Aorta (tissue), 5 donors: ENCODE measurements around the gene CTNND1. TPM values are rescaled to one million over a fixed set of nuclear protein-coding genes. Genes with fewer than 3 reads are reported as not detected.

Experiments
- ATAC-seq: fragments of 200-7000 bp; cut with Tn5 transposase; one replicate; pipeline ENCODE4 v1.9.1; 2022; ENCODE audit warnings: moderate library complexity; ENCODE audit not compliant: low FRiP score
- DNase-seq, 2 donors: peaks; one replicate each; pipeline ENCODE4 v3.0.0-alpha.2; 2020
- H3K27ac ChIP-seq, 2 donors: one replicate each; pipeline ENCODE4 v1.5.1; 2013; ENCODE audit warnings: low read length in 2 of 2, mild to moderate bottlenecking in 2 of 2, moderate library complexity in 2 of 2, control low read depth in 1 of 2, inconsistent platforms in 1 of 2, low read depth in 1 of 2
- H3K27me3 ChIP-seq, 2 donors: one replicate each; pipeline ENCODE4 v1.6.1; 2013; ENCODE audit warnings: control low read depth in 1 of 2, low read length in 1 of 2, mild to moderate bottlenecking in 1 of 2, moderate library complexity in 1 of 2; ENCODE audit not compliant: insufficient read depth in 2 of 2, control insufficient read depth in 1 of 2
- H3K36me3 ChIP-seq, 2 donors: one replicate each; pipeline ENCODE4 v1.6.1; 2013; ENCODE audit warnings: control low read depth in 1 of 2, low read length in 1 of 2, mild to moderate bottlenecking in 1 of 2; ENCODE audit not compliant: insufficient read depth in 2 of 2, control insufficient read depth in 1 of 2
- H3K4me1 ChIP-seq, 2 donors: one replicate each; pipeline ENCODE4 v1.6.1; 2013; ENCODE audit warnings: low read length in 2 of 2, control low read depth in 1 of 2, mild to moderate bottlenecking in 1 of 2, moderate library complexity in 1 of 2; ENCODE audit not compliant: insufficient read depth in 2 of 2, control insufficient read depth in 1 of 2
- H3K4me3 ChIP-seq, 2 donors: one replicate each; pipeline ENCODE4 v1.5.1; 2013; ENCODE audit warnings: low read length in 2 of 2, control low read depth in 1 of 2, mild to moderate bottlenecking in 1 of 2
- H3K9me3 ChIP-seq: one replicate; pipeline ENCODE4 v1.6.1; 2013; ENCODE audit warnings: mild to moderate bottlenecking, low read length; ENCODE audit not compliant: control insufficient read depth
- WGBS, 2 donors: extraction: QIAGEN DNeasy Blood & Tissue Kit; methylation state at CpG; one replicate each; pipeline ENCODE4 v1.1.7; 2013; 5-methylcytosine and 5-hydroxymethylcytosine counted together
- intact Hi-C, 2 donors: fragments of 100-400 bp; cut with DNase I; formaldehyde crosslinking; loops; one replicate each; pipeline versions ENCODE4 v1.14.2 to v1.15.0; 2022
- polyA plus RNA-seq, 2 donors: library from polyadenylated mRNA; stranded (reverse); fragments of 200-250 nt; gene quantifications; one replicate each; pipeline ENCODE4 v1.2.3, GENCODE V29; 2013
- total RNA-seq, 2 donors: library from RNA; stranded (reverse); fragmentation: NEBNext Ultra II Directional; extraction: Animal tissue kit (Norgen Biotek cat#: 25700); gene quantifications; one replicate each; pipeline ENCODE4 v1.2.1, GENCODE V29; 2021
- donor health status: healthy with polysubstance abuse.
- donor health status: Bipolar disorder and iron deficiency.
- donor health status: DM: no; HTN: no; CAD: no.
- donor health status: DM: no; HTN: no; CAD: no.
- donor health status: DM: yes; HTN: yes; CAD: no.

The CTNND1 gene
- total and polyA plus RNA-seq, 4 donors, result 31.6 to 213 (median 101) TPM

GRCh38 chr11:57781529-57781943, 19.9 kb downstream of the CTNND1 start:
- no peaks in the 10 kb centered on the region for H3K36me3 ChIP-seq
- ATAC-seq (no peak), DNase-seq (no peak)
- intact Hi-C loops, result no loop called here
- H3K4me3 ChIP-seq, result no peak overlapping the region
- H3K27me3 ChIP-seq, result no peaks in the 10 kb centered on the region
- 56 to 63% methylated on average over 3 of the region's 3 CpGs for WGBS, 2 donors
- H3K9me3 ChIP-seq, result no peaks in the 10 kb centered on the region
- H3K4me1 ChIP-seq, result peaks cover 12 to 14% of the 10 kb centered on the region in 2 donors
- H3K27ac ChIP-seq, result peak overlapping the region in 1 of 2 donors; percentile 68

- Histone ChIP-seq H3K36me3 (no peaks in the 10 kb centered on the region), H3K27me3 (no peaks in the 10 kb centered on the region), H3K27ac (no peak overlapping the region), H3K4me1 (peaks cover 1 to 5% of the 10 kb centered on the region in 2 donors), H3K9me3 (no peaks in the 10 kb centered on the region), H3K4me3 (no peak overlapping the region)
- ATAC-seq (no peak), DNase-seq (no peak)
- intact Hi-C loops, result no loop called here
- WGBS, 2 donors, result 77 to 78% methylated on average over 2 of the region's 2 CpGs
These were observed 23.5 kb downstream of the CTNND1 start for GRCh38 chr11:57785072-57785471.

DNA sequence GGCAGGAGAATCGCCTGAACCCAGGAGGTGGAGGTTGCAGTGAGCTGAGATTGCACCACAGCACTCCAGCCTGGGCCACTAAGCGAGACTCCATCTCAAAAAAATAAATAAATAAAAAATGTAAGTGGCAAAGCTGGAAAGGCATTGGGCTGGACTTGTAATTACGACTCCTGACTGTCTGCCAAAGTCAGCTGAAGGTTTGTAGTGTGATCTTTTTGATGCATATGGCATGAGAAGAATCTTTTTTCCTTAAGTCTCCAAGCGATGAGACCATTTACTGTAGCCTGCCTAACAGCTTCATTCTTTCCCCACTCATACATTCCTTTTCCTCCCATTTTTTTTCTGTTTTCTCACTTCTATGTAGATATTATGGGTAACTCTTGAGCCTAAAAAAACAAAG, 24.8 kb downstream of the CTNND1 start:
- Histone ChIP-seq H3K27ac (no peak overlapping the region), H3K4me3 (no peak overlapping the region), H3K9me3 (no peaks in the 10 kb centered on the region), H3K36me3 (no peaks in the 10 kb centered on the region), H3K4me1 (peaks cover 1 to 5% of the 10 kb centered on the region in 2 donors), H3K27me3 (no peaks in the 10 kb centered on the region)
- no peak for ATAC-seq
- intact Hi-C loops, result no loop called here
- no peak for DNase-seq
- 39 to 48% methylated on average over 4 of the region's 4 CpGs for WGBS, 2 donors

DNA sequence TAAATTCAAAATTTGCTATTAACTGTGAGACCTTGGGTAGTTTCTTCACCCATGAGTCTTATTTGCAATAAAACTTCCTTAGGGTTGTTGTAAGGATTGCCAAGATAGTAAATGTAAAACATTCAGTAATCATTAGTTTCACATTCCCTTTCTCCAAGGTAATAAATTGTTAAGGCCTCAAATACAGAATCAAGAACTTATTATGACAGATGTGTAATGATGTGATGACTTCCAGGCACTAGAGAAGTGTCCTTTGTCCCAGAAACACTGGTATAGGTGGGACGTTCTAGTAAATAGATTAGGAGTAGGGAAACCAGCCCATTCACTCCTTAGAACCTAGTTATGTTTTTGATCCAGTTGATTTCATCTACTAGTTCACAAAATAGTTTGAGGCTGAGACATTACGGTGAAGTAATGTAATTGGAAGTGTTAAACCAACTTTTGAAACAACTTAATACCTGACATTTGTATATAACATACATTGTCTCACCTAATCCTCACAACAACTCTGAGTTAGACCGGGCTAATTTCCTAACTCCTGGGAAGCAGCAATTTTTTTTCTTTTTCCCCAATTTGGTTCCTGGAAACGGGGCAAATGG, 25.5 kb downstream of the CTNND1 start:
- H3K27ac ChIP-seq, result no peak overlapping the region
- WGBS, 2 donors, result 70 to 80% methylated on average over 4 of the region's 4 CpGs
- H3K4me1 ChIP-seq, result peaks cover 1 to 5% of the 10 kb centered on the region in 2 donors

DNA sequence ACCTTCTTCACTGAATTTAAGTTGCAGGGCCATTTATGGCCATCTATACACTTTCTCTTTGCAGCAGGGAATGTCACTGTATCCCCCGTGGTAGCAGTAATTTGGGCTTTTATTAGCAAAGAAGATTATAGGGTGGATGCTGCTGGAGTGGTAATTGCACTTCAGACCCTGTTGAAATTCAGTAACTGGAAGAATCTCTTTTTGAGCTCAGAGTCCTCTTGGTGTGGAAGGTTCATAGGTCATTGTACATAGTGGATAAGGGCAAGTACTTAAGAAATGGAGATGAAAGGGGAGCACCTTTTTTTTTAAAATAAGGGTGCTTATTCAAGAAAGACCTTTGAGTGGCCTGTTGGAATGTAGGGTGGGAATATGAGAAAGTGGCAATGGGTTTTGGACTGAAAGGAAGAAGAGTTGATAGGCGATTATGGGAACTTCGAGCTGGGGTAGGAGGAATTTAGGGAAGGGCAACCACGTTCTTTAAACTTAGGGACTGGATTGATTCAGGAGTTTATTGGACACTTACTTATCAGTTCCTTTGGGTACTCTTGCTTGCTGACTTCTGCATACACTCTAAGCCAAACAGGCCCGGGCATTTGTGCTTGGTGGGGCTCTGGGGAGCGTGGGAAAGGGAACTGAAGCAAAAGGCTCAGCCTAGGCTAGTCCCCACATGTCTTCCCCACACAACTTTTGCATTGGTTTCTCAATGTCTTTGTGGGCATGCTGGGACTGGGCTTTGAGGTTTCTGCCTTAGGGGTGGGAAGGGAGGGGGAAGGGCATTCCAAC, 26.5 kb downstream of the CTNND1 start:
- ATAC-seq (no peak), DNase-seq (peak in 1 of 2 donors; percentile 76)
- Histone ChIP-seq H3K27ac (no peak overlapping the region), H3K36me3 (no peaks in the 10 kb centered on the region), H3K4me3 (no peak overlapping the region), H3K27me3 (no peaks in the 10 kb centered on the region), H3K4me1 (peaks cover 1 to 5% of the 10 kb centered on the region in 2 donors), H3K9me3 (no peaks in the 10 kb centered on the region)
- 60 to 63% methylated on average over 6 of the region's 6 CpGs for WGBS, 2 donors
- intact Hi-C loops, result no loop called here

More for the DNA sequence above, 25.5 kb downstream of the CTNND1 start:
- Histone ChIP-seq H3K9me3 (no peaks in the 10 kb centered on the region), H3K4me3 (no peak overlapping the region), H3K27me3 (no peaks in the 10 kb centered on the region), H3K36me3 (no peaks in the 10 kb centered on the region)
- ATAC-seq, result no peak
- intact Hi-C loops, result no loop called here
- no peak for DNase-seq

DNA sequence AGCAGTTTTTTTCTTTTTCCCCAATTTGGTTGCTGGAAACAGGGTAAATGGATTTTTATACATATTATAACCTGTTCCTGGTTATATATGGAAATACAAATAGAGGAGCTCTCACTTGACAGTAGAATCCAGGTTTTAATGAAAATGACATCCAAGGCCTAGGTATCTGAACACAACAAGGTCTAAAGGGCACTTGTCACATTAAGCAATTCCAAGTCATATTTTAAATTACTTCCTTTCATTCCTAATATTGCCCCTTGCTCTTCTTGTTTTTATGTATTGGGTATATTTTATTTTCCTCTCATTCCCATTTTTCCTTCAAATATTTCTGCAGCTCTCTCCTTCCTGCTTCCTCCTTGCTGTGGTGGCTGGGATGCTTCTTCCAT, 27.1 kb downstream of the CTNND1 start:
- DNase-seq (no peak), ATAC-seq (no peak)
- Histone ChIP-seq H3K36me3 (no peaks in the 10 kb centered on the region), H3K4me3 (no peak overlapping the region), H3K4me1 (peaks cover 1 to 6% of the 10 kb centered on the region in 2 donors), H3K27ac (no peak overlapping the region), H3K9me3 (no peaks in the 10 kb centered on the region), H3K27me3 (no peaks in the 10 kb centered on the region)
- intact Hi-C loops, result no loop called here

DNA sequence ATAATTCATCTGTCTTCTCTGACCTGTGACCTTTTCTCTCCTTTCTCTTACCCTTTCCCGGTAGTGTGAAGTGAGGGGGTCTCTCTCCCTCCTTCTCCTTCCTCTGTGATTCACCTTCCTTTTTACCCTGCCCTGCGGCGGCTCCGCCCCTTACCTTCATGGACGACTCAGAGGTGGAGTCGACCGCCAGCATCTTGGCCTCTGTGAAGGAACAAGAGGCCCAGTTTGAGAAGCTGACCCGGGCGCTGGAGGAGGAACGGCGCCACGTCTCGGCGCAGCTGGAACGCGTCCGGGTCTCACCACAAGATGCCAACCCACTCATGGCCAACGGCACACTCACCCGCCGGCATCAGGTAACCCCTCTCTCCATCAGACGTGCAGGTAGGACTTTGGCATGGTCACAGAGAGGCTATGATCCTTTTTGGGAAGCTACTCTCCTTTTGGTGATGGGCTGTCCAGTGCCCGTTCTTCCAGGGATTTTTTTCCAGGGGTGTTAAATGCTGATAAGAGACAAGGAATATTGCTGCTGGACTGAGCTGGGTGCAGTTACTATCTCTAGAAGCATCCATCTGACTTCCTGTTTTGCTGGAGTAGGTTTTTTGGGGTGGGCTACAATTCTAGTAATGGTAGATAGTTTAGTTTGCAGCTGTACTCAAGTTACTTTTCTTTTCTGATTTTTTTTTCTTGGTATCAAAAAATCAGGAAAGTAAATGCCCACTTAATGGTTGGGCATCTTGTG, 29.9 kb downstream of the CTNND1 start:
- Histone ChIP-seq H3K4me1 (peaks cover 1 to 8% of the 10 kb centered on the region in 2 donors), H3K9me3 (no peaks in the 10 kb centered on the region), H3K36me3 (peaks cover 1 to 8% of the 10 kb centered on the region in 2 donors), H3K4me3 (no peak overlapping the region), H3K27me3 (no peaks in the 10 kb centered on the region), H3K27ac (no peak overlapping the region)
- WGBS, 2 donors, result 86 to 88% methylated on average over 22 of the region's 22 CpGs
- ATAC-seq (peak; percentile 31), DNase-seq (no peak)
- intact Hi-C loops, result no loop called here

DNA sequence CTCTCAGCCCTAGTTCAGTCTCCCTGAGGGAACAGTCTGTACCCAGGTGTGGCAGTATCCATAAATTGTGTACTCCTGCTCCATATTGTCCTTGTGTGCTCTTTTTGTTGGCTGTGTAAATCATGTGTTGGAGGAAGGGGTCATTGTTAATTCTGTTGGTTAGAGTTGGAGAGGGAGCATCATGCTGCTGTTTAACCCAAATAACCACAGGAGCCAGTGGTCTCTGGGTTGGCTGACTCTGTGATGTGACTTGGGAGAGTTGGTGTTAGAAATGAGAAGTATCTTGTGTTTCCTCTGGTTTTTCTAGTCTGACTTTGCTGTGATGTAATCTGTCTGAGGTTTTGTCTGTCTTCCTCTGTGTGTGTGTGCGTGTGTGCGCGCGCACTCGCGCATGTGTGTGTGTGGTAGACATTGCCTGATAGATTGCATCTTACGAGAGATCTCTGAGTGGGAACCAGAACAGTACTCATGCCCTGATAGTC, 30.5 kb downstream of the CTNND1 start:
- DNase-seq (peak; percentile 87 to 91), ATAC-seq (peak; percentile 79)
- Histone ChIP-seq H3K9me3 (no peaks in the 10 kb centered on the region), H3K27ac (no peak overlapping the region), H3K36me3 (peaks cover 3 to 12% of the 10 kb centered on the region in 2 donors), H3K4me1 (peaks cover 1 to 8% of the 10 kb centered on the region in 2 donors), H3K4me3 (no peak overlapping the region), H3K27me3 (no peaks in the 10 kb centered on the region)
- intact Hi-C loops, result no loop called here
- 88 to 93% methylated on average over 7 of the region's 7 CpGs for WGBS, 2 donors
